HG03565 (cell line): ENCODE measurements around the gene ARFGAP2.
"Not testable (repeated sequence)": the region's sequence is repeated elsewhere in the genome, so short reads cannot be mapped to it uniquely, and the experiment has no call there.

Experiments
- ATAC-seq: cut with Tn5 transposase; IDR thresholded peaks from one replicate; pipeline ENCODE4 v1.9.1; 2021; ENCODE audit warnings: mild to moderate bottlenecking, moderate library complexity; ENCODE audit not compliant: unreplicated experiment

ARFGAP2 gene

DNA sequence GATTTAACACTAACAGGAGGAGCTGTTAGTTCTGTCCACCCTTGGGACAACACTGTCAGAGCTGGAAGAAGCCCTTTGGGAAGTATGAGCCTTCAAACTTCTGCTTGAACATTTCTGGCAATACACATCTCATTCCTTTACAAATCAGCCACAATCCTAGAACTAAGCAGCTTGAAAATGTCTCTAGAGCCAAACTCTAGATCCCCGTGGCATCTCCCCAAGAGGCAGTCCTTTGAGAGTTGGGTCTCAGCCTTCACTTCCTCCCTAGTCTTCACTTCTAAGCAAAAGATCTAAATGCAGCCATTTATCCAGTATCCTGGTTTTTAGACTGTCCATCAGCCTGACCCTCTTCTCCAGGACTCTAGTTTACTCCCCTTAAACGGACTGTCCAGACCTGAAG, 26.9 kb downstream of the ARFGAP2 start:
- ATAC-seq: no peak

DNA sequence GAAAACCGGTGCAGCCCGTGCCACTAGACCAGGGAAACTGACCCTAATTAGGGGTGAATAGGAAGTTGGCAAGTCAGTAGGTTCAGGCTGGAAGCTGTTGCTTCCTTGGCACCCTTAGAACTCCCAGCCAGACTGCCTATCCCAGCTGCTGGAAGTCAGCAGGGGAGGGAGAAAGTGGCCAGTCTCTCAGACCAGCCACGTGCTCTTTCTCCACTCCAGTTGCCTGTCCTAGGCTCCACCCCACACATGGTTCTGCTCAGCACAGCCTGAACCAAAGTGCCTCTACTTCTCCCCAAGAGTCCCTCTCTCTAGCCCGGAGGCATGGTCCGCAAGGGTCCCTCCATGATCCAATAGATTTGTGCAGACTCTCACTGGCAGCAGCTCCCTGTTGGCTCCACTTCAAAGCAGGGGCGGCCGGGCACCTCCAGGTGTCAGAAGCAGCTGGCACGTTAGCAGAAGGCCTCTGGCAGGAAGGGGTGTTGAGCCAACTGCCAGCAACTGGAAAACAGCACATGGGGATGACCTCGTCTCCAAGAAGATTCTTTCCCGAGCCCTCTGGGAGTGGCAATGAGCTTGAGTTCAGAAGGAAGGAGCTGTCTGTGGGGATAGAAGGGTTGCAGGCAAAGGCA, 27.7 kb downstream of the ARFGAP2 start:
- no peak for ATAC-seq

DNA sequence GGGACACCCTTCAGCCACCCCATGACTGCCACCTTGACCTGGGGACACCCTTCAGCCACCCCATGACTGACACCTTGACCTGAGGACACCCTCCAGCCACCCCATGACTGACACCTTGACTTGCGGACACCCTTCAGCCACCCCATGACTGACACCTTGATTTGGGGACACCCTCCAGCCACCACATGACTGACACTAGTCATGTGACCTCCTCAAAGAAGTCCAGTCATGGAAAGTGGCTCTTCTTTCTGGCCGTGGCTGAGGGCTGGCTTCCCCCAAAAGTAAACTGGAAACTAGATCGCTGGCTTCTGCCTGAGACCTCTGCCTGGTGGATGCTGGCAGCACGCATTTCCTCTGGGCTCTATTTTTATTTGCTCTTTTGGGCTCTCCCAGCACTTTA, 28.4 kb downstream of the ARFGAP2 start:
- ATAC-seq: no peak

DNA sequence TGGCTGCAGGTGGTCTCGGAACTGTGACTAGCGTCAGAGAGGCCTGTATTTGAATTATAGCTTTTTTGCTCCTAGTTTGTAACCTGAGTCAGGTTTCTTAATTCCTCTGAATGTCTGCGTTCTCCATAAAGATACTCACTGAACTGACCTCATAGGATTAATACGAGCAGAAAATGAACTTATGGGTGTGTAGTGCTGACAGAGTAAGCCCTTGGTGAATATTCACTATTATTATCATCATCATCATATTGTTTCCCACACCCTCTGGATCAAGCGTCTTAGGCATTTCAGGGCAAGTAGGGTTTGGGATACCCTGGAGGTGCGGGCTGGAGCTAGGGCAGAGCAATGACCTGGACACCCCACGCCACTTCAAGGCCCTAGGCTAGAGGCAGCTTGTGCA, 29.0 kb downstream of the ARFGAP2 start:
- ATAC-seq: no peak

DNA sequence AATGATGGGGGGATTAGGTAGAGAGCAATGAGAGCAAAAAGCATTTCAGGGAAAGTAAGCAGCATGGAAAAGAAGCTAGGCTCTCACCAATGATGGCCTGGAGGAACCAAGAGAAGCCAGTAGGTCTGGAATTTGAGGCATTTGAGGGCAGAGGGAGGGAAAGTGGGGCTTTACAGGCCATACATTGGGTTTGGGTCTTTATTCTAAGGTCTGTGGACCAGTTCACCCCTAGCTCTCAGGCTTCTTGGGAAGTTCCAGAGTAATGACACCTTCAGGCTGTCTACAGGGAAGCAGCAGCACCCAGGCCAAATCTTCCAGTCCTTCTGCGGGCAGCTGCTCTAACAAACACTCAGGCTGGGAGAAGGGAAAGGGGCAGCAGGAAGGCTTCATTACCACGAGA, 29.4 kb downstream of the ARFGAP2 start:
- no peak for ATAC-seq

DNA sequence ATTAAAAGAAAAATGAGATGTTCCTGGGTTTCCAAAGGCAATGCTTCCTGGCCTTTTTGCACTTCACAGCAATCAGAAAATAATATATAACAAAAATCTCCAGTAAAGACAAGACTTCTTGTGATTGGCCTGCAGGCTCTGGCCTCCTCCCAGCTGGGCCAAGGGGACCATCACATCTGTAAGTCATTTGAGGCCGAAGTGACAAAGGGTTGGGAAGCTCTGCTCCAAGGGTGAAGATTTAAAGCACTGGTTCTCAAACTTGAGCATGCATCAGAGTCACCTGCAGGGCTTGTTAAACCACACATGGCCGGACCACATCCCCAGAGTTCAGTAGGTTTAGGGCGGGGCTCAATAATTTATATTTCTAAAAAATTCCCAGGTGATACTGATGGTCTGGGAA, 32.1 kb downstream of the ARFGAP2 start:
- no peak for ATAC-seq

DNA sequence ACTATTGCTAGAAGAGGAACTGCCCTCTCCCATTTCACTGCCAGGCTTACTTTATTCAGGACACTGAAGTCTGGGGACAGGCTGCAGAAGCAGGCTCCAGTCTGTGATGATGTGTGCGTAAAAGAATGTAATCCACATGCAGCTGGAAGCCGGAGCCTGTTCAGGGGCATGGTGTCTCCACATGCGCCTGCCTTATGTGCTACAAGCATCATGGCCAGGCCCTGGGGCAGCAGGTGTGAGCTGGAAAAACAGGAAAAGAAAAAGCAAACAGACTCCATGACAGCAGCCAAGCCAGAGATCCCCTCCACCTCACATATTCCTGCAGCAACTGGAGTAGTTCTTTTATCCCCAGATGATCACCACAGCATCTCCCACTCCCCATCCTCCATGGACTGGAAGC, 33.4 kb downstream of the ARFGAP2 start:
- ATAC-seq: no peak

DNA sequence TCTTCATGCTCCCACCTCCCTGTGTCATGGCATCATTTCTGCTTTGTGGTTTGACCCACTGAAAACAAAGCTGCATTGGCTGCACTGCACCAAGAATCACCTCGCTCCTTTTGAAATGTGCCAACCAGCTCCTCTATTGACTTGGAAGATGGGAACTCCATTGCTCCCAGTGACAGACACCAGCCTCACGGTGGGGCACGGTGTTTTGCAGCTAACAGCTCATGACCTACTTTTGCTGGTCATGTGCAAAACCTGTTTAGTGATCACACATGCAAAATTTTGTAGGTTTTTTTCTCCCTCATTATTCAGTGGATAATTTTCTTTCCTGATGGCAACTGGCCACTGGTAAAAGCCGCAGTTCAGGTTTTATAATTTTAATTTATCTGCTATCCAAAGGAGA, 36.8 kb downstream of the ARFGAP2 start:
- no peak for ATAC-seq

DNA sequence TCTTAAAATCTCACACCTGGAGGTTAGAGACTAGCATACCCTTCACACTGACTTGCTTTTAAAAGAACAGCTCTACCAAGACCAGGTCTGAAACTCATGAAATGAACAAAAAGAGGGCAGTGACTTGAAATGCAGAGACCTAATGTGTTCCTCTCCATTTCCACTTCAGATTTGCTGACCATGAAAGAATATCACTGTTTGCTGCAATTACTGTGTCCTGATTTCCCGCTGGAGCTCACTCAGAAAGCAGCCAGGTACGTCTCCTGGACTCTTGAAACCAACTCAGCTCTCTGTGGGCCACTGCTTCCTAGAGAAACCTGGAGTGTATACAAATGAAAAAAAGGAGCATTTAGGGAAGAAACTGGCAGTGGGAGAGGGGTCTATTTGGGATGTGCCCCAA, 39.2 kb downstream of the ARFGAP2 start:
- no peak for ATAC-seq

DNA sequence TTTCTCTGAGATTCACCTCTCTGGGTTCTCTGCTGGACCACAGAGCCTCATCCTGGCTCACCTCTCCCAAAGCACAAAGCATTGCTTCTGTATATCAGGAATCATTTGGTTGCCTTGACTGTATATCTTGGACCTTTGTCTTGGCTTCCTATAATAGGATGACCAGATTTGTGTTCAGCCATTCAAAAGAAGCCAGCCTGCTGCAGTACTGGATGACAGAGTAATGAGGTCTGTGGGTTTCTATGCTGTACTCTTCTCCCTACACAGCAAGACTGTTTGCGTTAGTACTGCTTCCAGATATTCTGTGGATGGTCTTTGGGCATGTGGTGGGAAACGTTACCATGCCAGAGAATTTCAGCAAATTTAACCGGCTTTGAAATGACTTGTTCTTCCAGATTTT, 39.8 kb downstream of the ARFGAP2 start:
- no peak for ATAC-seq

DNA sequence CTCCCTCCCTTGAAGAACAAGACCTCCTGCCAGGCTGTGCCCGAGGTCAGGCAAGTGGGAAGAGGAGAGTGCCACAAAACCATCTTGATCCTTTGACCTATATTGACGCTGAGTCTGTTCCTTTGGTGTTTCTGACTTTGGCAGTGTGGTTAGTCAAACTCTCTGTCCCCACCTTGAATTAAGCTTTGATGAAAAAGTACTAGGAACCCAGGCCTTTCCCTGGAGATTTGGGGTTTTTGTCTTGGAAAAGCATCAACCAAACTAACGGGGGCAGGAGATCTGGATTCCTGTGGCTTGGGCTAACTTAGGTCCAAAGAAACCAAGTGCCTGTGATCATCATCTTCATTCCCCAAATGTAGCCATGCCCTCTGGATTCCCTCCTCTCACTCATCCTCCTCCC, 40.4 kb downstream of the ARFGAP2 start:
- ATAC-seq: no peak

DNA sequence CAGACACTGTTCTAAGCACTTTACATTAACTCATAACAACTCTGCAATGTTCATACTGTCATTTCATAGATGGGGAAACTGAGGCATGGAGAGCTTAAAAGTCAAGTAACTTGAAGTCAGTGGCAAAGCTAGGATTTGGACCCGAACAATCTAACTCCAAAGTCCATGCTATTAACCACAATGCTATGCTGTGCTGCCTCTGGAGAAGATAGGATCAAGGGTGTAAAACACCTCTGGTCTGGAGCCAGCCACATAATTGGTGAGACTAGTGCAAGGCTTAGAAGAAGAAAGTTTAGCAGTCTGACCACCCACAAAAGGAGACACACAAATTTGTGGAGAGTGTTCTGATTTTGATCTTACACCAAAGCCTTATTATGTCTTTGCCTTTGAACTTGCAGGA, 43.7 kb downstream of the ARFGAP2 start:
- ATAC-seq: no peak

DNA sequence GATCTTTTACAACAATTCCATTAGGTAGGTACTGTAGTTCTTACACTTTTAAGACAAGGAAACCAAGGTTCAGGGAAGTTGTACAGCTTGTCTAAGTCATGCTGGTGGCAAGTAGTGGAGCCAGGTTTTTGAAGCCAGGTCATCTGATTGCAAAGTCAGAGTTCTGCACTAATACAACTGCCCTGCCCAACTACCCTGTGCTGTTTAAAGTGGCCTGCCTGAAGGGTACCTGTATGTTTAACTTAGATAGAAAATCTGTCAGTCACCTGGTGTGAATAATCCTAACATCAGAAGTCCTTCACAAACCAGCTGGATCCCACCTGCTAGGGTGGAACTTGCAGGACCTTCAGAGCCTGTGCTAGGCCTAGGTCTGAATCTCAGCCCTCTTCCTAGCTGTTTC, 44.2 kb downstream of the ARFGAP2 start:
- no peak for ATAC-seq

DNA sequence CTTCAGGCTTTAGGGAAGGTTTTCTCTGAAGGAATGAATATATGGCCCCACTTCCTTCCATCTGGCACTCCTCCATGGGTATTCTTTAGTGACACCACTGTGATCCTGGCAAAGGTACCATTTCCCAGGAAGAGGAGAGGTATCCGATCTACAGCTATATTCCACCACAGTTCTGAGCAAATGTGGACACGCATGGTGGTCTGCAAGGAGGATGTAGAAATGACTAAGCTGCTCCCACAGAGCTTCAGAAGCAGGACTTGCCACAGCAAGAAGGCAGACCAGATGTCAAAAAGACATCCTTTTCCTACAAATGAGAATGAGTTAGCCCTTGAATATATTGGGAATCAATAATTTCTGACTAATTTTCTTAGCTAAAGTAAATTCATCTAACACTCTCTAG, 45.5 kb downstream of the ARFGAP2 start:
- ATAC-seq: no peak

DNA sequence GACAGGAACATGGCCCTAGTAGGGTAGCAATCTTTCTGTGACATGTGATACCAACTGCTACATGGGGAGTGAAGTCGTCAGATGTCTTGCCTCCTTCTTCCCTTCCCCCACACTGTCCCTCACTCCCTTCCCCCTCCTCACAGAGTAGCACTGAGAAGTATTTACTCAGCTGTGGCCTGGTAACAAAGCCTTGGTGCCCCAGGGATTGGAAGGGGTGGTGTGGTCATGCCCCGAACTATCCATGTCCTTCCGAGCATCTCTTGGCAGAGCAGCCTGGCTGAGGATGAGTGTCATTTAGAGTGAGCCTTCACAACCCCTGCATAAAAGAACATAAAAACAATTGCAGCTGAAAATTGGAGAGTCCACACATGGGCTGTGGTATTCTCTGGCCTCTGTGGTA, 46.1 kb downstream of the ARFGAP2 start:
- no peak for ATAC-seq

DNA sequence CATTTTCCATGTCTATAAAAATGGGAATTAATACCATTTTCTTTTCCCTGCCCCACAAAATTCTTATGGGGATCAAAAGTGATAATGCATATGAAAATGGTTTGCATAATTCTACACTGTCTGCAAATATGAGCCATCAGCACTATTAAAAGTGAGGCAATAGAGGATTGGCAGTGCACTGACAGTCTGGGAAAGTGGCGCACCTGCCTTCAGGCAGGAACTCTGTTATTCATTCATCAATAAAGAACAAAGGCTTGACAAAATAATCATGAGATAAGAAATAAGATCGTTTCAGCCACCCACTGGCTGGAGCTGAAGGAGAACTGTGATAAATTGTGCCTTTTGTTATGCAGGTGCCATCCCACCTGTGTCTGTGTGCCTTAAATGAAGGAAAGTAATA, 49.5 kb downstream of the ARFGAP2 start:
- no peak for ATAC-seq

DNA sequence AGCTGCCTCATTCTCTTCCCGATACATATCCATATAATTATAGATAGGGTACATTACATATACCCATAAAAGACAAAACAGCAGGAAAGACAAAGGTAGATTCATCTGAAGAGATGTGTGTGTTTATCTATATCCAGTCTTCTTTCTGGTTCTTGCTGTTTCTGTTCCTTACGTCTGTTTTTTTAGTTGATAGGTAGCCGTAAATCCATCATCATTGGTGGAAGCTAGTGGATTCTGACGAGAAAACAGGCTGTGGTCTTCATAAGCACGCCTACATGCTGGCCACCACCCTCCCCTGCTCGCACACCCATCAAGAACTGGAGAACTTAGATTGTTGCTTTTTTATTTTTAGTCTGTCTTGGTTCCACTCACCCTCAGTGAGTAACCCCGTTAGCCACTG, 51.6 kb downstream of the ARFGAP2 start:
- ATAC-seq: no peak

DNA sequence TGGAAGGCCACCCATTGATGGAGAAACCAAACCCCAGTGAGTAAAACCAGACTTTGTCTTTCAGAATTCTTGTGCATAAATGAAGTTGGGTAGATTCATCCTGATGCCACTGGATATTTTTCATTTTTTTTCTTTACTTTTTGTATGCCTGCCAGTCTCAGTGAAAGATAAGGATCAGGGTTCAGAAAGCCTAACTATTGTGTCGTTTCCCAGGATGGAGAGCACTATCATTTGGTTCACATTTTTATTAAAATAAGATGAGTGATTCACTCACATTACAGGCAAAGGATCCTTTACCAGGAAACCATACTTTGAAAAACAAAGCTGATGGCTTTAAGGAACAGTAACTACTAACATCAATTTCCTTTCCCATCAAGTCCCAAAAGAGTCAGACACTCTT, 52.0 kb downstream of the ARFGAP2 start:
- ATAC-seq: no peak

DNA sequence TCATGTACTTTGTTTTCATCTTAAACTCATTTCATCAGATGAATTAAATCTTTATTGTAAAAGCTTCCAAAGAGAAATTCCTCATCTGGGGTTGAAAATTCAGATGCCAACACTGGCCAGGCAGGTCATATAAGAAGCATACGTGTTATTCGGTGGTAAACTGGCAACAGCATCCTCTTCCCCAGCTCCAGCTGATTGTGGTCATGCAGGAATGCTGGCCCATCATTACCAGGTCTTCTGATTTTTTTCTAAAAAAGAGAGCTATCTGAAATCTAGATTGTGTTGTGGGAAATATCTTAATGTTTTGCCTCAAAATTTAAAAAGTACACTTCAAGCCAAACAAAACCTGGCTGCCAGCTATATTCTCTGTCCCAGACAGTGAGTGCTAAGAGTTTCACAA, 53.6 kb downstream of the ARFGAP2 start:
- no peak for ATAC-seq

DNA sequence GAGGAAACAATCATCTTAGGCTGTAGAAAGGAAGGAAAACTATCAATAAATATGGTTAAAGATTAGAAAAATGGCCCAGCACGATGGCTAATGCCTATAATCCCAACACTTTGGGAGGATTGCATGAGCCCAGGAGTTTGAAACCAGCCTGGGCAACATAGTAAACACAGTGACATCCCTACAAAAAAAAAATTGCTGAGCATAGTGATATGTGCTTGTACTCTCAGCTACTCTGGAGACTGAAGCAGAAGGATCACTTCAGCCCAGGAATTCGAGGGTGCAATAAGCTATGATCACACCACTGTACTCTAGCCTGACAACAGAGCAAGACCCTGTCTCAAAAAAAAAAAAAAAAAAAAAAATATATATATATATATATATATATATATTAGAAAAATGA, 54.9 kb downstream of the ARFGAP2 start:
- ATAC-seq: no peak

DNA sequence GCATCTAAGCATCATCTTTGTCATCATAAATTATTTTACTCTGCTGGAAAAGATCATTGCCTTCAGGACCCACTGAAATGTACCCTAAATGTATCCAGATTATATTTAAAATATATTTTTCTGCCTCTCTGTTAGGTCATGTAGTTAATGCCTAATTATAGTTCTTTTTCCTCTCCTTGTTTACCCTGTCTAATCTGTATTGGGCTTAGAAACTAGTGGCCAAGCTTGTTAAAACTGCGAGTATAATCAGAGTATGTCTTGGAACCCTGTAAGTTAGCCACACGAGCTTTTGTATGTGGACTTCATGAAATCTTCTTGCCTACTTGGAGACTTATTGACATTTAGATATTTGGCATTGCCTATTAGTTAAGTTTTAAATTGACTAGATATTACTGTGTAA, 55.6 kb downstream of the ARFGAP2 start:
- no peak for ATAC-seq

DNA sequence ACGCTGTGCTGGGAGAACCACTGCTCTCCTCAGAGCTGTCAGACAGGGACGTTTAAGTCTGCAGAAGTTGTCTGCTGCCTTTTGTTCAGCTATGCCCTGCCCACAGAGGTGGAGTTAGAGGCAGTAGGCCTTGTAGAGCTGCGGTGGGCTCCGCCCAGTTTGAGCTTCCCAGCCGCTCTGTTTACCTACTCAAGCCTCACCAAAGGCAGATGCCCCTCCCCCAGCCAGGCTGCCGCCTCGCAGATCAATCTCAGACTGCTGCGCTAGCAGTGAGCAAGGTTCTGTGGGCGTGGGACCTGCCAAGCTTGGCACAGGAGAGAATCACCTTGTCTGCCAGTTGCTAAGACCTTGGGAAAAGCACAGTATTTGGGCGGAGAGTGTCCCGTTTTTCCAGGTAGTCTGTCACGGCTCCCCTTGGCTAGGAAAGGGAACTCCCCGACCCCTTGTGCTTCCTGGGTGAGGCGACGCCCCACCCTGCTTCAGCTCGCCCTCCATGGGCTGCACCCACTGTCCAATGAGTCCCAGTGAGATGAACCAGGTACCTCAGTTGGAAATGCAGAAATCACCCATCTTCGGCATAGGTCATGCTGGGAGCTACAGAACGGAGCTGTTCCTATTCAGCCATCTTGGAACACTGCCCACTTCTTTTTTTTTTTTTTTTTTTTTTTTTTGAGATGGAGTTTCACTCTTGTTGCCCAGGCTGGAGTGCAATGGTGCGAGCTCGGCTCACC, 57.6 kb downstream of the ARFGAP2 start:
- not testable (repeated sequence) for ATAC-seq
